Ascending aorta (tissue), 2 donors: ENCODE data around the gene ACADSB. TPM values are rescaled to one million over a fixed set of nuclear protein-coding genes. Genes with fewer than 3 reads are reported as not detected.

Source experiments
- DNase-seq, 2 donors: peaks; one replicate each; pipeline ENCODE4 v3.0.0-alpha.2; 2019; ENCODE audit warnings: low spot score in 2 of 2
- H3K27ac ChIP-seq, 2 donors: fragments of 200-600 bp; sonication (generic); one replicate each; pipeline ENCODE4 v1.5.1; 2016 to 2017; ENCODE audit warnings: mild to moderate bottlenecking in 1 of 2
- H3K27me3 ChIP-seq: fragments of 200-600 bp; sonication (generic); one replicate; pipeline ENCODE4 v1.5.1; 2017
- H3K36me3 ChIP-seq, 2 donors: fragments of 200-600 bp; sonication (generic); one replicate each; pipeline ENCODE4 v1.5.1; 2016
- H3K4me1 ChIP-seq, 2 donors: fragments of 200-600 bp; sonication (generic); one replicate each; pipeline ENCODE4 v1.5.1; 2016 to 2017; ENCODE audit warnings: mild to moderate bottlenecking in 1 of 2
- H3K4me3 ChIP-seq, 2 donors: fragments of 200-600 bp; sonication (generic); one replicate each; pipeline ENCODE4 v1.5.1; 2016 to 2017; ENCODE audit warnings: mild to moderate bottlenecking in 1 of 2
- H3K9me3 ChIP-seq, 2 donors: fragments of 200-600 bp; sonication (generic); one replicate each; pipeline ENCODE4 v1.5.1; 2016
- CTCF ChIP-seq, 3 experiments: fragments of 200-600 bp in 2 of 3; fragments of 450-650 bp in 1 of 3; sonication (generic) in 2 of 3; IDR thresholded peaks; one replicate each; pipeline ENCODE4 v1.5.1; 2016 to 2019; ENCODE audit warnings: antibody characterized with exemption in 3 of 3, mild to moderate bottlenecking in 1 of 3, moderate library complexity in 1 of 3
- intact Hi-C: fragments of 100-400 bp; cut with DNase I; formaldehyde crosslinking; loops from one replicate; pipeline ENCODE4 v1.15.1; 2023
- total RNA-seq: library from RNA; depleted of rRNA; stranded (reverse); fragments of >200 nt; gene quantifications from one replicate; pipeline ENCODE4 v1.1.0, GENCODE V29; 2016

ACADSB gene
- total RNA-seq, 1 donor from 2014 or later = 1.8 TPM

GRCh38 chr10:123100030-123100762 is 91.4 kb downstream of the ACADSB start:
- Histone ChIP-seq H3K9me3 (no peaks in the 10 kb centered on the region), H3K27ac (no peak overlapping the region), H3K36me3 (no peaks in the 10 kb centered on the region), H3K27me3 (no peaks in the 10 kb centered on the region), H3K4me3 (no peak overlapping the region), H3K4me1 (no peaks in the 10 kb centered on the region)
- DNase-seq = no peak
- intact Hi-C loops = no loop called here
- no peak for TF ChIP-seq CTCF (IDR thresholded peaks at IDR 0.05)

GRCh38 chr10:123101872-123102271 is 93.1 kb downstream of the ACADSB start:
- H3K4me1 ChIP-seq = no peaks in the 10 kb centered on the region
- no peak for DNase-seq
- H3K4me3 ChIP-seq = no peak overlapping the region
- H3K36me3 ChIP-seq = no peaks in the 10 kb centered on the region
- no peaks in the 10 kb centered on the region for H3K9me3 ChIP-seq
- no peak for TF ChIP-seq CTCF (IDR thresholded peaks at IDR 0.05)
- H3K27me3 ChIP-seq = no peaks in the 10 kb centered on the region
- H3K27ac ChIP-seq = no peak overlapping the region
- intact Hi-C loops = no loop called here

- TF ChIP-seq CTCF (IDR thresholded peaks at IDR 0.05) = no peak
These were observed 93.9 kb downstream of the ACADSB start for GRCh38 chr10:123102673-123103072.

GRCh38 chr10:123103944-123104343 is 95.1 kb downstream of the ACADSB start:
- H3K4me3 ChIP-seq = no peak overlapping the region
- no peaks in the 10 kb centered on the region for H3K4me1 ChIP-seq
- no peaks in the 10 kb centered on the region for H3K36me3 ChIP-seq
- H3K27ac ChIP-seq = no peak overlapping the region
- H3K9me3 ChIP-seq = no peaks in the 10 kb centered on the region
- no peaks in the 10 kb centered on the region for H3K27me3 ChIP-seq
- no peak for DNase-seq
- no peak for TF ChIP-seq CTCF (IDR thresholded peaks at IDR 0.05)
- intact Hi-C loops = no loop called here

More at GRCh38 chr10:123102673-123103072, 93.9 kb downstream of the ACADSB start:
- H3K27ac ChIP-seq = no peak overlapping the region
- H3K4me3 ChIP-seq = no peak overlapping the region
- H3K4me1 ChIP-seq = no peaks in the 10 kb centered on the region
- DNase-seq = no peak
- H3K9me3 ChIP-seq = no peaks in the 10 kb centered on the region
- no peaks in the 10 kb centered on the region for H3K36me3 ChIP-seq
- H3K27me3 ChIP-seq = no peaks in the 10 kb centered on the region
- intact Hi-C loops = no loop called here

Other genes starting within 250 kb of the ACADSB start
- not detected for gene CUZD1, start 163.1 kb upstream of the ACADSB start, total RNA-seq
- gene FAM24B, start 129.4 kb upstream of the ACADSB start, total RNA-seq = not detected
- not detected for gene FAM24A, start 98.4 kb upstream of the ACADSB start, total RNA-seq
- gene C10orf88, start 54.8 kb upstream of the ACADSB start, total RNA-seq = 1.3 TPM
- not detected for gene PSTK, start 28.6 kb upstream of the ACADSB start, total RNA-seq
- gene IKZF5, start 211 bp upstream of the ACADSB start, total RNA-seq = 4.3 TPM
- gene HMX3, start 127.0 kb downstream of the ACADSB start, total RNA-seq = not detected
- gene HMX2, start 139.1 kb downstream of the ACADSB start, total RNA-seq = not detected
- 12.2 TPM for gene BUB3, start 145.4 kb downstream of the ACADSB start, total RNA-seq